GM13977 (cell line): ENCODE results near the gene DHX30.

Experiments used
- DNase-seq: peaks from one replicate; pipeline ENCODE4 v3.0.0; 2012; ENCODE audit warnings: low spot score
- CTCF ChIP-seq: IDR thresholded peaks from 2 replicates; pipeline ENCODE4 v1.5.1; 2012; ENCODE audit warnings: mild to moderate bottlenecking, control low read depth; ENCODE audit not compliant: insufficient read depth; ENCODE audit errors: extremely low read depth, missing control alignments
- in situ Hi-C: fragments of 300-500 bp; cut with MboI; formaldehyde crosslinking; loops from one replicate; pipeline ENCODE4 v1.12.0; 2022; ENCODE audit warnings: low sequenced_read_pairs, low pct_unique_long_range_greater_than_20kb, mixed read lengths, inconsistent platforms; ENCODE audit not compliant: unreplicated experiment

Gene DHX30

GRCh38 chr3:47847801-47848518 lies 45.0 kb downstream of the DHX30 start:
- TF ChIP-seq CTCF = no peak
- in situ Hi-C loops = no loop called here
- no peak for DNase-seq

GRCh38 chr3:47848599-47849117 lies 45.7 kb downstream of the DHX30 start:
- TF ChIP-seq CTCF = no peak
- no peak for DNase-seq
- in situ Hi-C loops = no loop called here

GRCh38 chr3:47849186-47849698 lies 46.3 kb downstream of the DHX30 start:
- no peak for DNase-seq
- in situ Hi-C loops = no loop called here
- no peak for TF ChIP-seq CTCF

GRCh38 chr3:47849699-47850563 lies 47.0 kb downstream of the DHX30 start:
- peak; percentile 43 for TF ChIP-seq CTCF
- no peak for DNase-seq
- in situ Hi-C loops = no loop called here

- in situ Hi-C loops = no loop called here
- no peak for DNase-seq
Observed at GRCh38 chr3:47850564-47851410, 47.8 kb downstream of the DHX30 start.

More at GRCh38 chr3:47850564-47851410, 47.8 kb downstream of the DHX30 start:
- TF ChIP-seq CTCF = no peak
